Large intestine (tissue), 3 donors: ENCODE data around the gene ZBTB1. TPM values are rescaled to one million over a fixed set of nuclear protein-coding genes. Genes with fewer than 3 reads are reported as not detected.

ENCODE experiments used
- DNase-seq, 2 donors: peaks; one replicate each; pipeline versions ENCODE4 v3.0.0 to v3.0.0-alpha.2; 2013
- H3K27ac ChIP-seq: one replicate; pipeline ENCODE4 v1.5.1; 2013; ENCODE audit warnings: low read length
- H3K27me3 ChIP-seq: 2 replicates; pipeline ENCODE4 v1.6.1; 2013; ENCODE audit warnings: low read length; ENCODE audit not compliant: control insufficient read depth, insufficient read depth
- H3K36me3 ChIP-seq: 2 replicates; pipeline ENCODE4 v1.6.1; 2013; ENCODE audit warnings: low read length; ENCODE audit not compliant: control insufficient read depth, insufficient read depth
- H3K4me1 ChIP-seq: one replicate; pipeline ENCODE4 v1.6.1; 2013; ENCODE audit warnings: low read length; ENCODE audit not compliant: control insufficient read depth, insufficient read depth
- H3K4me3 ChIP-seq: one replicate; pipeline ENCODE4 v1.5.1; 2013; ENCODE audit warnings: low read length
- H3K9me3 ChIP-seq: one replicate; pipeline ENCODE4 v1.6.1; 2013; ENCODE audit warnings: mild to moderate bottlenecking, low read depth, low read length, moderate library complexity; ENCODE audit not compliant: control insufficient read depth
- WGBS: methylation state at CpG from one replicate; pipeline ENCODE4 v1.1.5; 2013; ENCODE audit warnings: low lambda C conversion rate; ENCODE audit not compliant: insufficient coverage; 5-methylcytosine and 5-hydroxymethylcytosine counted together
- polyA plus RNA-seq: library from polyadenylated mRNA; unstranded; fragments of 120-200 nt; gene quantifications from one replicate; pipeline ENCODE4 v1.2.1, GENCODE V29; 2013

The ZBTB1 gene
- polyA plus RNA-seq, 1 donor = 43.4 TPM

DNA sequence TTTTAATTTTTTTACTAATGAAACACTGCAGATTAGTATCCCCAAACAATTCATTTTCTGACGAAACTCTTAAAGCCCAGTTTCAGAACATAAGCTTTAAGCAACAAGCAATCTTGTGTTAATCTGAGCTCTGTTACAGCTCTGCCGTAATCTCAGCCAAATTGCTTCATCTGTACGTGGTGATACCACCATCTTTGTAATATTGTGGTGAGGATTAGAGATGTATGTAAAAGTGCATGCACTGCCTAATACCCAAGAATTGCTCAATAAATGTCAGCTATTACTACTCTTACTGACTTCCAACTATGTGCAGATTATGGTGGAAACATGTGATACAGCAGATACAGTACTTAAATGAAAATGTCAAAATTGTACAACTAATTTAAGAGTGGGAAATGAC lies 37.5 kb upstream of the ZBTB1 start:
- Histone ChIP-seq H3K27ac (peak overlapping the region; percentile 59), H3K9me3 (no peaks in the 10 kb centered on the region), H3K27me3 (no peaks in the 10 kb centered on the region), H3K4me3 (no peak overlapping the region), H3K36me3 (no peaks in the 10 kb centered on the region), H3K4me1 (peaks cover 15% of the 10 kb centered on the region)
- no CpG with 5 or more reads among the region's 3 CpGs for WGBS
- DNase-seq = no peak

DNA sequence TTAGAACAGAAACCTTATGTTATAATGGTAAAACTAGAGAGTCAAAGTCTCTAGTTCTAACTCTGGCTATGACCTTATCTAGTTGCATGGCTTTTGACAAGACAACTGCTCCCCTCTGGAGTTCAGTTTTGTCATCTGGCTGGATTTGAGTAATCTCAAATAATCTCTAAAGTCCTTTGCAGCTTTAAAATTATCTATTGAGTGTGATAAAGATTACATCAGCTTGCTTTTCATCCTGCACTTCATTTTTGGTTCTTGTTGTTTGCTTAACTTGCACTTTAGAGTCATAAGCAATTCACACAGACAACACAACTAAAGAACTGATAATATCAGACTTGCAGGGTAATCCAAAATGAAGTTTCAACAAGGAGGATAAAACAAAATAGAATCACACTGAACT lies 37.0 kb upstream of the ZBTB1 start:
- no peak overlapping the region for H3K4me3 ChIP-seq
- peak overlapping the region; percentile 59 for H3K27ac ChIP-seq
- no peaks in the 10 kb centered on the region for H3K9me3 ChIP-seq
- DNase-seq = no peak
- H3K4me1 ChIP-seq = peaks cover 15% of the 10 kb centered on the region
- no peaks in the 10 kb centered on the region for H3K36me3 ChIP-seq
- no peaks in the 10 kb centered on the region for H3K27me3 ChIP-seq

DNA sequence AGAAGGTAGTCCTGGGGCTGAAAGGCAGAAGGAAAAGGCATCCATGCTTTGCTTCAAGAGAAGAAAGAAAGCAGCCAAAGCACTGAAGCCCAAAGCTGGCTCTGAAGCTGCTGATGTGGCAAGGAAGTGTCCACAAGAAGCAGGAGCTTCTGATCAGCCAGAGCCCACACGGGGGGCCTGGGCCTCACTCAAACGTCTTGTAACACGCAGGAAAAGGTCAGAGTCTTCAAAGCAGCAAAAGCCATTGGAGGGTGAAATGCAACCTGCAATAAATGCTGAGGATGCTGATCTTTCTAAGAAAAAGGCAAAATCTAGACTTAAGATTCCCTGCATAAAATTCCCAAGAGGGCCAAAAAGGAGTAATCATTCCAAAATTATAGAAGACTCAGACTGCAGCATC lies 36.1 kb upstream of the ZBTB1 start:
- WGBS = no CpG with 5 or more reads among the region's 3 CpGs
- Histone ChIP-seq H3K4me1 (peaks cover 15% of the 10 kb centered on the region), H3K9me3 (no peaks in the 10 kb centered on the region), H3K4me3 (no peak overlapping the region), H3K27ac (peak overlapping the region; percentile 59), H3K27me3 (no peaks in the 10 kb centered on the region), H3K36me3 (no peaks in the 10 kb centered on the region)
- peak in 1 of 2 donors; percentile 58 for DNase-seq

DNA sequence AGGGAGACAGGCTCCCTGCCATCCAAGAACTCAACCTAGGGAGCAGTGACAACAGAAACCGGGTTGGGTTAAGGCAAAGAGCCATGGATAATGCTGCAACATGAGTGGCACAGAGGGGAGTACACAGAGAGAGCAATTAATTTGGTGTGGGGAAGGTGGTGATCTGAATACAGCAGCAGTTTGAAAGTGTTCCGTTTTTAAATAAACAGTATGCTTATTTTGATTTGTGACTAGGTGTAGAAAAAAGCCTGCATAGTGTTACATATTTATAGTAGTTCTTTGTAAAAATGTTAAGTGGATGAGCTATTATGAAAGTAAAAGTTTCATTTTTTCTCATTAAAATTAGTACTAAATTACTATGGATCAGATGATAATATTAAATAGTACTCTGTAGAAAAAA lies 30.5 kb upstream of the ZBTB1 start:
- Histone ChIP-seq H3K27ac (no peak overlapping the region), H3K36me3 (no peaks in the 10 kb centered on the region), H3K27me3 (no peaks in the 10 kb centered on the region), H3K4me1 (no peaks in the 10 kb centered on the region), H3K4me3 (no peak overlapping the region), H3K9me3 (no peaks in the 10 kb centered on the region)
- 80% methylated on average over 1 of the region's 2 CpGs for WGBS
- no peak for DNase-seq

DNA sequence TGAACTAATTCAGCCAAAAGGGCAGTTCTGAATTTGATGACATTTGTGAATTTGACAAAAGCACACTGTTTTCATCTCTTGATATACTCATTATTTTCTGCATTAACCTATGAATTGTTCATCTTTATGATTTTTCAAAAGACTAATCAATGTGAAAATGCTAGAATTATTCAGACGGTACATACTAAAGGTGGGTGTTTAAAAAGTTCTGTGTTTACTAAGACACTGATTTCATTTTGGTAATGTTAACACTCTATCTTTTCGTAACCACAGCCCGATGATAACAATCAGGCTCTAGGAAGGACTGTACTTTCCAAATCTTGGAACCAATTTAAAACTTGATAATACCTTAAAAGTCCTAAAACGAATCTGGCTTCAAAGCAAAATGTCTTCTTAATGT lies 29.9 kb upstream of the ZBTB1 start:
- WGBS = no CpG with 5 or more reads among the region's 4 CpGs
- H3K4me3 ChIP-seq = no peak overlapping the region
- H3K36me3 ChIP-seq = no peaks in the 10 kb centered on the region
- no peaks in the 10 kb centered on the region for H3K4me1 ChIP-seq
- no peak for DNase-seq
- H3K9me3 ChIP-seq = no peaks in the 10 kb centered on the region
- H3K27me3 ChIP-seq = no peaks in the 10 kb centered on the region
- H3K27ac ChIP-seq = no peak overlapping the region

DNA sequence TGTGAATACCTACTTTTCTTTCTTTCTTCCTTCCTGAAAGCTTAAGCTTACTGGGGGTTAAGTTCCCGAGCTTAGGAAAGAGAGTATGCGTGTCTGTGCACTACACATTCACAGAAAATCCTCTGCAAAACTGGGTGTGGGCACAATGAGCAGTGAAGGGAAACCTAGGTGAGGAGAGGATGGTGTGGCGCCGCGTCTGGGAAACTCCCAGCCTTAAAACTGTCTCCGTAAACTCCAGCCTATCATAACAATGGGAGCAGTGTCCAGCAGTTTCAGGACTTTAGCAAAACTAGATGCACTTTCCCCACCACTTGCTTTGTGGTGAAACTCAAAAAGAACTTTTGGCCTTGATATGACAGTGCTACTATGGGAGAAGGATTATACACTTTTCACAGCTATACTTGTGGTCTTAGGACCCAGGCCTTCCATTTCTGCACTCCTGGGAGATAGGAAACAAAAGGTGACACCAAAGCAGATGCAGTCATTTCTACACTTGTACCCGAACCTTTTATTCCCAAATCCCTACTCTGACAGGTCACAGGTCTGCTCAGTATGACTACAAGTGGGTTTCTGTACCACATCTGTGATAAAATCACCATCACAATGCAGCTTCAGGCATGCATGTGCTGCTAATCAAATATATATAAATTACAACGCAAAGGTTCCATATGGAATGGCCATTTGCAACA lies 28.8 kb upstream of the ZBTB1 start:
- DNase-seq = no peak
- Histone ChIP-seq H3K9me3 (no peaks in the 10 kb centered on the region), H3K4me3 (no peak overlapping the region), H3K27ac (no peak overlapping the region), H3K36me3 (no peaks in the 10 kb centered on the region), H3K4me1 (no peaks in the 10 kb centered on the region), H3K27me3 (no peaks in the 10 kb centered on the region)
- WGBS = no CpG with 5 or more reads among the region's 8 CpGs

DNA sequence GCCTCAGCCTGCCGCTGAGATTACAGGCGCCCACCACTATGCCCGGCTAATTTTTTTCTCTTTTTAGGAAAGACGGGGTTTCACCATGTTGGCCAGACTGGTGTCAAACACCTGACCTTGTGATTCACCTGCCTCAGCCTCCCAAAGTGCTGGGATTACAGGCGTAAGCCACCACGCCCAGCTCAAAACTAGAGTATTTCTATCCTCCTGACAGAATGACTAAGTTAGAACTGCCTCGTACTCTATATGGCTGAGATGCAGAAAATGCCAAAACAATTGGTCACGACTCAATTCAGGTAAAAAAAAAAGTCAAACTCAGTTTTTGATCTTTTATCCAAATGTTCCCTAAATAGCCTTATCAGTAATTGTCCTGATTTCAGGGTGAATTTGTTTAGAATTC lies 28.1 kb upstream of the ZBTB1 start:
- no CpG with 5 or more reads among the region's 8 CpGs for WGBS
- no peak for DNase-seq
- H3K27me3 ChIP-seq = no peaks in the 10 kb centered on the region
- H3K9me3 ChIP-seq = no peaks in the 10 kb centered on the region
- H3K4me1 ChIP-seq = no peaks in the 10 kb centered on the region
- no peak overlapping the region for H3K27ac ChIP-seq
- no peaks in the 10 kb centered on the region for H3K36me3 ChIP-seq
- no peak overlapping the region for H3K4me3 ChIP-seq

DNA sequence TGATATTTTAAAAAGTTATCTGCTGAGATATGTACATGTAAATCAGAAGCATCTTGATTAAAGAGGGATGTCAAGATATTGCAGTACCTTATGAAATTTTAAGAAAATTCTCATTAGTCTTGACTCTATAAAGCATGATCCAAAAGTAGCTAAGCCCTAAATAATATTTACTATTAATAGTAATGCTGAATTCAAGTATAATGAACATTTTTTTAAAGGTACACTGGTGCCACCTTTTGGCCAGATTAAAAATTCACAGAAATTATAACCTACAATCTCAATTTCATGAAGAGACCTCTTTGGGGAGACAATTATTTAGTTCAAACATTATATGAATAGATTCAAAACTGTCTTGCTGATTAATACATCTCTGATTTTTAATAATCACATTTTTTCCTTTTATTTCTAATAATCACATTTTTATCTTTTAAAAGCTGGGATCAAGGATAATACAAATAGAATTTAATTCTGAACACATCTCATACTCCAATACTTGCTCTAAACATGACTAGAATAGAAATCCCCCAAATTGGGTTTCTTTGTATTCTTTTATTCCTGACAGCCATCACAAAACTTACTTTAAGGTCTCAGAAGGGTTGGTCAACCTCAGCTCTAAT lies 25.8 kb upstream of the ZBTB1 start:
- DNase-seq = no peak
- Histone ChIP-seq H3K4me1 (no peaks in the 10 kb centered on the region), H3K27ac (no peak overlapping the region), H3K27me3 (no peaks in the 10 kb centered on the region), H3K36me3 (no peaks in the 10 kb centered on the region), H3K9me3 (no peaks in the 10 kb centered on the region), H3K4me3 (no peak overlapping the region)

DNA sequence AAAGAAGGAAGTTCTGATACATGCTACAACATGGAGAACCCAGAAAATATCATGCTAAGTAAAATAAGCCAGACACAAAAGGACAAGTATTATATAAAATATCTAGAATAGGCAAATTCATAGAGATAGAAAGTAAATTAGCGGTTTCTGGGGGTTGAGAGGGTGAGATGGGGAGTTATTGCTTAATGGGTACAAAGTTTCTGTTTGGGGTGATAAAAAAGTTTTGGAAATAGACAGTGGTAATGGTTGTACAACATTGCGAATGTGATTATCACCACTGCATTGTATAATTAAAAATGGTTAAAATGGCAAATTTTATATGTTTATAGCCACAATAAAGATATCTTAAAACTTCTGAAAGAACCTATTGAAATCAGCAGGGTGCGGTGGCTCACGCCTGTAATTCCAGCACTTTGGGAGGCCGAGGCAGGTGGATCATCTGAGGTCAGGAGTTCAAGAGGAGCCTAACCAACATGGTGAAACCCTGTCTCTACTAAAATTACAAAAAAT lies 15.9 kb upstream of the ZBTB1 start:
- Histone ChIP-seq H3K4me3 (no peak overlapping the region), H3K36me3 (peaks cover 32% of the 10 kb centered on the region), H3K27me3 (no peaks in the 10 kb centered on the region), H3K4me1 (no peaks in the 10 kb centered on the region), H3K27ac (no peak overlapping the region), H3K9me3 (no peaks in the 10 kb centered on the region)
- 90% methylated on average over 2 of the region's 5 CpGs for WGBS
- DNase-seq = no peak

DNA sequence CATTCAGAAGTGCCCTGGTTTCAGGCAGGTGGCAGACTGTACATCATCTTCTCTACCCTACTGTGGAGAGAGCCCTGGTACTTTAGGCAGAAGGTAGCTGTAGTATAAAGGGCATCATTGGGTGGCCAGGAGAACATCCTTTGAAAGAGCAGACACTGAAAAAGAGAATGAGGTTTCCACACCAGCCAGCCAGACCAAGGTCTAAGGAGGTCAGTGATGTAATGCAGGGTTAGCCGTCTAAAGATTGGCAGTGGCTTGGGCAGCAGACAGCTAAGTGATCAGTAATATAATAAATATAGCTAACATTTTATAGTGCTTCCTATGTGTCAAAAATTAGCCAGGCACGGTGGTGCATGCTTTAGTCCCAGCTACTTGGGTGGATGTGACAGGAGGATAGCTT lies 12.9 kb upstream of the ZBTB1 start:
- H3K36me3 ChIP-seq = peaks cover 26% of the 10 kb centered on the region
- WGBS = no CpG with 5 or more reads among the region's 2 CpGs

DNA sequence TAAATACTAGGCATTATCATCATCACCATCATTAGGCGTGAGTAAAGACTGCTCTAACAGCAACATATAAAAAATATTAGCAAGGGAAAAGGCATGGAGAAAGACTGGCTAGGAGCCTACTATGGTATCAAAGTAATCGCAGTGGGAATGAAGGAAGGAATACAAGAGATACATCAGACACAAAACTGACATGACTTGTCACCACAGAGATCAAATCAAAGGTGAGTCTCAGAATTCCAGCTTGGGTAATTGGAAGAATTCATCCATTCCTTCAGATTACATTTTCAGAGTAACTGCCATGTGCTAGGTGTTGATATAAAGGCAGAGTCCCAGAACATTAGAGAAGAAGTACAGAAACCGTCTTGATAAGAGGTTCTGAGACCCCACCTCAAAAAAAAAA lies 11.1 kb upstream of the ZBTB1 start:
- peaks cover 9% of the 10 kb centered on the region for H3K36me3 ChIP-seq
- H3K9me3 ChIP-seq = no peaks in the 10 kb centered on the region
- DNase-seq = no peak
- whole genome bisulfite sequencing = 100% methylated on average over 1 of the region's 3 CpGs
- H3K4me3 ChIP-seq = no peak overlapping the region
- H3K27me3 ChIP-seq = no peaks in the 10 kb centered on the region
- no peaks in the 10 kb centered on the region for H3K4me1 ChIP-seq
- H3K27ac ChIP-seq = no peak overlapping the region

More for the DNA sequence above, 12.9 kb upstream of the ZBTB1 start:
- Histone ChIP-seq H3K27me3 (no peaks in the 10 kb centered on the region), H3K4me3 (no peak overlapping the region), H3K4me1 (no peaks in the 10 kb centered on the region), H3K9me3 (no peaks in the 10 kb centered on the region), H3K27ac (no peak overlapping the region)
- no peak for DNase-seq
